GM18909 (cell line): ENCODE data around the gene LPA.
"Not testable (repeated sequence)": the region's sequence is repeated elsewhere in the genome, so short reads cannot be mapped to it uniquely, and the experiment has no call there.

Source experiments
- ATAC-seq: cut with Tn5 transposase; IDR thresholded peaks from one replicate; pipeline ENCODE4 v1.9.1; 2021; ENCODE audit warnings: mild to moderate bottlenecking; ENCODE audit not compliant: unreplicated experiment, poor library complexity

Gene LPA

GRCh38 chr6:160664198-160664597 lies at the start of gene LPA:
LPA (minus strand) TSS chr6:160664275; CDS start chr6:160664214, 61 bp downstream.
- not testable (repeated sequence) for ATAC-seq

- ATAC-seq: not testable (repeated sequence)
These were observed 44.9 kb upstream of the LPA start for GRCh38 chr6:160708993-160709392.

- not testable (repeated sequence) for ATAC-seq
These were observed 40.6 kb upstream of the LPA start for GRCh38 chr6:160704688-160705087.

GRCh38 chr6:160701918-160702680 lies 38.0 kb upstream of the LPA start, which contains the start of gene PLG:
PLG (plus strand) TSS chr6:160702244; CDS start chr6:160702305, 61 bp downstream.
- ATAC-seq: not testable (repeated sequence)

GRCh38 chr6:160697826-160698225 lies 33.8 kb upstream of the LPA start:
- no peak for ATAC-seq

- ATAC-seq: not testable (repeated sequence)
These were observed 32.8 kb upstream of the LPA start for GRCh38 chr6:160696884-160697283.

- not testable (repeated sequence) for ATAC-seq
These were observed 31.5 kb upstream of the LPA start for GRCh38 chr6:160695622-160696021.

GRCh38 chr6:160695025-160695424 lies 30.9 kb upstream of the LPA start:
- not testable (repeated sequence) for ATAC-seq

GRCh38 chr6:160692369-160692959 lies 28.4 kb upstream of the LPA start:
- no peak for ATAC-seq

- no peak for ATAC-seq
These were observed 27.5 kb upstream of the LPA start for GRCh38 chr6:160691617-160692016.

- no peak for ATAC-seq
These were observed 26.4 kb upstream of the LPA start for GRCh38 chr6:160690458-160690857.

- ATAC-seq: no peak
These were observed 21.8 kb upstream of the LPA start for GRCh38 chr6:160685762-160686450.

- not testable (repeated sequence) for ATAC-seq
These were observed 21.2 kb upstream of the LPA start for GRCh38 chr6:160685101-160685761.

GRCh38 chr6:160679402-160679769 lies 15.3 kb upstream of the LPA start:
- ATAC-seq: no peak

- no peak for ATAC-seq
These were observed 14.8 kb upstream of the LPA start for GRCh38 chr6:160678744-160679401.

- ATAC-seq: no peak
These were observed 14.2 kb upstream of the LPA start for GRCh38 chr6:160678230-160678629.

GRCh38 chr6:160676418-160676817 lies 12.3 kb upstream of the LPA start:
- not testable (repeated sequence) for ATAC-seq

GRCh38 chr6:160668589-160668988 lies 4.5 kb upstream of the LPA start:
- ATAC-seq: no peak

- peak; percentile 91 for ATAC-seq
These were observed 3.8 kb upstream of the LPA start for GRCh38 chr6:160667639-160668481.
